ENCODE data around the gene CYBC1.

DNA sequence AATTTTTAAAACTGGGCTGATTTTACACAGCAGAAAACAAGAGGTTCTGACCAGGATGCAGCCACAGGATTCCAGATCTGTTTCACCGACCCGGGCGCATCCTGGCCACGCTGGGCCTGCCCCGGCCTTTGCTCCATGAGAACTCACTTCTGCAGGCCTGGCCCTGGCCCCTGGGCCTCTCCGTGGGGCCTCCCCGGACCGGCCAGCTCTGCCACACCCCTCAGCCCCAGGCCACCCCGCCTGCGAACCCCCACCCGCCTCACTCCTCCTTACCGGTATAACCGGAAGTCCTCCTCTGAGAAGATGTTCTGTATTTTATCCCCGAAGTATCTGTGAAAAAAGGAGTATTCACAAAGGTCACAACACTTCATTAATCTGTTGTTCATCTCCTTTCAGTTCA, 45.5 kb downstream of the CYBC1 start:
- TF ChIP-seq, protein P1, sequence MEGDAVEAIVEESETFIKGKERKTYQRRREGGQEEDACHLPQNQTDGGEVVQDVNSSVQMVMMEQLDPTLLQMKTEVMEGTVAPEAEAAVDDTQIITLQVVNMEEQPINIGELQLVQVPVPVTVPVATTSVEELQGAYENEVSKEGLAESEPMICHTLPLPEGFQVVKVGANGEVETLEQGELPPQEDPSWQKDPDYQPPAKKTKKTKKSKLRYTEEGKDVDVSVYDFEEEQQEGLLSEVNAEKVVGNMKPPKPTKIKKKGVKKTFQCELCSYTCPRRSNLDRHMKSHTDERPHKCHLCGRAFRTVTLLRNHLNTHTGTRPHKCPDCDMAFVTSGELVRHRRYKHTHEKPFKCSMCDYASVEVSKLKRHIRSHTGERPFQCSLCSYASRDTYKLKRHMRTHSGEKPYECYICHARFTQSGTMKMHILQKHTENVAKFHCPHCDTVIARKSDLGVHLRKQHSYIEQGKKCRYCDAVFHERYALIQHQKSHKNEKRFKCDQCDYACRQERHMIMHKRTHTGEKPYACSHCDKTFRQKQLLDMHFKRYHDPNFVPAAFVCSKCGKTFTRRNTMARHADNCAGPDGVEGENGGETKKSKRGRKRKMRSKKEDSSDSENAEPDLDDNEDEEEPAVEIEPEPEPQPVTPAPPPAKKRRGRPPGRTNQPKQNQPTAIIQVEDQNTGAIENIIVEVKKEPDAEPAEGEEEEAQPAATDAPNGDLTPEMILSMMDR (IDR thresholded peaks at IDR 0.05): no peak
- no peak for TF ChIP-seq POLR2A (IDR thresholded peaks at IDR 0.05)

Data from heart left ventricle (tissue), 13 donors.